Measurements from ENCODE around the gene PARL. TPM values are rescaled to one million over a fixed set of nuclear protein-coding genes. Genes with fewer than 3 reads are reported as not detected.
A peak's percentile ranks its signal among the peaks of the same experiment; 100 is the strongest.

PARL gene
- total and polyA plus RNA-seq, 2 of the 13 experiments (the other 11 are each of a cell fraction or from before 2014, with no cell fraction given) = 46.3 to 58.6 TPM

DNA sequence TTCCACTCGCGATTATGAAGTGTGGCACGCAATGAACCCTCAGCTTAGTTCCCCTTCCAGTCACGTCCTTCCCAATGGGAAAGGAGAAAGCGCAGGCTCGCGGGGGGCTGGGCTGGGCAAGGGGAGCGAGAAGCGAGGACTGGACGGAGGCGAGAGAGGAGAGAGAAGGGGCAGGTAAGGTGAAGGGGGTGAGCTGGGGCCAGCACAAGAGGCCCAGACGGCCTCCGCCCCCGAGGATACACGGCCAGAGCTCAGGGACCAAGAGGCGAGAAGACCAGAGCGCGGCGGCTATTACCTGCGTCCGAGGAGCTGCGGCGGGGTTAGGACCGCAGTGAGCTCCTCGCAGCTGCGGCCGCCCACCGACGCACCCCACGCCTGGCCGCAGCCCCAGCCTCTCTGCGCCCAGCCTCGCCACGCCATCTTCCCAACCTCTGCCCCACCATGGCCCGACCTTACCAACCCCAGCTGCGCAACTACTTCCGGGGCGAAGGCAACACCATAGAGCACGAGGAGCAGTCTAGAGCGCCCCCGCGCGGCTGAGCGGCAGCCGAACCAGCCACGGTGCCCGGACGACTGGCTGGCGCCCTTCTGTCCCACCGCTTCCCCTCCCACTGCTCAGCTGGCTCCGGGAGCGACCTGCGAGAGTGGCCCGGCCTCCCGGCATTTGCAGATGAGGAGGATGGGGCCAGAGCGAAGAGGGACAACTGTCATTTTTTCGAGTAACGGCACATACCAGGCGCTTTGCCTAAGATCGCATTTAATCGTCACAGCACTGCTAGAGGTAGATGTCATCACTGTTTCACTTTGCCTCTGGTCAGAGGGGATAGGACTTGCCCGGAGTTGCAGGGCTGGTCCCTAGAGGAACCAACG lies at the start of gene PARL (continued):
- TF ChIP-seq, protein P1, sequence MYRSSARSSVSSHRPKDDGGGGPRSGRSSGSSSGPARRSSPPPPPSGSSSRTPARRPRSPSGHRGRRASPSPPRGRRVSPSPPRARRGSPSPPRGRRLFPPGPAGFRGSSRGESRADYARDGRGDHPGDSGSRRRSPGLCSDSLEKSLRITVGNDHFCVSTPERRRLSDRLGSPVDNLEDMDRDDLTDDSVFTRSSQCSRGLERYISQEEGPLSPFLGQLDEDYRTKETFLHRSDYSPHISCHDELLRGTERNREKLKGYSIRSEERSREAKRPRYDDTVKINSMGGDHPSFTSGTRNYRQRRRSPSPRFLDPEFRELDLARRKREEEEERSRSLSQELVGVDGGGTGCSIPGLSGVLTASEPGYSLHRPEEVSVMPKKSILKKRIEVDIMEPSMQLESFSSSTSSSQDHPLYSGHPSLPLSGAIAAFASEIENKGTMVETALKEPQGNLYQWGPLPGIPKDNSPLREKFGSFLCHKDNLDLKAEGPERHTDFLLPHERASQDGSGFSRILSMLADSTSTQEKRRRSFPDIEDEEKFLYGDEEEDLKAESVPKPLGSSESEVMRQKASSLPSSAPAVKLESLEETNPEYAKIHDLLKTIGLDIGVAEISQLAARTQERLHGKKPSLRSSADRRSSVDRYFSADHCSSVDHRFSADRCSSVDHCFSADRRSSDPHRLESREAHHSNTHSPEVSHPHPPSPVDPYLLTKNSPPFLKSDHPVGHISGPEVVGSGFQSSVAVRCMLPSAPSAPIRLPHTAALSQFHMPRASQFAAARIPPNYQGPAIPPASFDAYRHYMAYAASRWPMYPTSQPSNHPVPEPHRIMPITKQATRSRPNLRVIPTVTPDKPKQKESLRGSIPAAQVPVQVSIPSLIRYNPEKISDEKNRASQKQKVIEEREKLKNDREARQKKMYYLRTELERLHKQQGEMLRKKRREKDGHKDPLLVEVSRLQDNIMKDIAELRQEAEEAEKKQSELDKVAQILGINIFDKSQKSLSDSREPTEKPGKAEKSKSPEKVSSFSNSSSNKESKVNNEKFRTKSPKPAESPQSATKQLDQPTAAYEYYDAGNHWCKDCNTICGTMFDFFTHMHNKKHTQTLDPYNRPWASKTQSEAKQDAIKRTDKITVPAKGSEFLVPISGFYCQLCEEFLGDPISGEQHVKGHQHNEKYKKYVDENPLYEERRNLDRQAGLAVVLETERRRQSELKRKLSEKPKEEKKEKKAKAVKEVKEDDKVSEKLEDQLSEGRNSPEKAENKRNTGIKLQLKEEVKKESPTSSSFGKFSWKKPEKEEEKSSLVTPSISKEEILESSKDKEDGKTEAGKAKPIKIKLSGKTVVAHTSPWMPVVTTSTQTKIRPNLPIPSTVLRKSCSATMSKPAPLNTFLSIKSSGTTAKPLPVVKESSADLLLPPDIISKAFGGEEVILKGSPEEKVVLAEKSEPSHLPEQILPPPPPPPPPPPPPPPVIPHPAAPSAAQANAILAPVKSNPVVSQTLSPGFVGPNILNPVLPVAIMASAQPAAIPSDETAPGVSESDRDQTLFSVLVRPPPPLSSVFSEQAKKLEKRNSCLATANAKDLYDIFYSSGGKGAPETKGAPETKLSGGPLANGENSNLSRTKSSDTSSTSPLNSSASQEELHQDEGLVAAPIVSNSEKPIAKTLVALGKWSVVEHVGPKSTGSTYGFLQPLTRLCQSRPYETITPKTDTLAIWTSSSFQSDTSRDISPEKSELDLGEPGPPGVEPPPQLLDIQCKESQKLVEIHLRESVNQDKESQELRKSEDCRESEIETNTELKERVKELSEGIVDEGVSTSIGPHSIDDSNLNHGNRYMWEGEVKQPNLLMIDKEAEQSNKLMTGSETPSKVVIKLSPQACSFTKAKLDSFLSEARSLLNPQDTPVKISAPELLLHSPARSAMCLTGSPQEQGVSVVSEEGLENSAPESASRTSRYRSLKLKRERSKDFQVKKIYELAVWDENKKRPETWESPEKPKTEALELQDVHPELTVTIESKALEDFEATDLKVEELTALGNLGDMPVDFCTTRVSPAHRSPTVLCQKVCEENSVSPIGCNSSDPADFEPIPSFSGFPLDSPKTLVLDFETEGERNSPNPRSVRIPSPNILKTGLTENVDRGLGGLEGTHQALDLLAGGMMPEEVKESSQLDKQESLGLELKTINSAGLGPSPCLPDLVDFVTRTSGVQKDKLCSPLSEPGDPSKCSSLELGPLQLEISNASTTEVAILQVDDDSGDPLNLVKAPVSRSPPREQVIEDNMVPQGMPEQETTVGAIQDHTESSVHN (CRISPR knock-in tag; IDR thresholded peaks at IDR 0.05) = no peak; the same call in 1 of the 2 replicates
- TF ChIP-seq SAFB2 (CRISPR knock-in tag; IDR thresholded peaks at IDR 0.05; ENCODE audit: borderline replicate concordance, low read depth) (peak; percentile 95), ZNF605 (CRISPR knock-in tag; IDR thresholded peaks at IDR 0.05) (peak; percentile 51; the same call in 1 of the 2 replicates), ZNF124 (CRISPR knock-in tag; IDR thresholded peaks at IDR 0.05) (peak; percentile 82; the same call in 1 of the 2 replicates), RAD51 (IDR thresholded peaks at IDR 0.05; ENCODE audit: borderline replicate concordance) (no peak), NFIC (IDR thresholded peaks at IDR 0.05; ENCODE audit: low read length) (no peak), CBX2 (IDR thresholded peaks at IDR 0.05; ENCODE audit: low read depth, low read length) (no peak), CBX2 (CRISPR knock-in tag; IDR thresholded peaks at IDR 0.05; ENCODE audit: low read depth) (no peak), RELA (CRISPR knock-in tag; IDR thresholded peaks at IDR 0.05) (peak; percentile 34; the same call in 1 of the 2 replicates)
- TF ChIP-seq, protein P2, sequence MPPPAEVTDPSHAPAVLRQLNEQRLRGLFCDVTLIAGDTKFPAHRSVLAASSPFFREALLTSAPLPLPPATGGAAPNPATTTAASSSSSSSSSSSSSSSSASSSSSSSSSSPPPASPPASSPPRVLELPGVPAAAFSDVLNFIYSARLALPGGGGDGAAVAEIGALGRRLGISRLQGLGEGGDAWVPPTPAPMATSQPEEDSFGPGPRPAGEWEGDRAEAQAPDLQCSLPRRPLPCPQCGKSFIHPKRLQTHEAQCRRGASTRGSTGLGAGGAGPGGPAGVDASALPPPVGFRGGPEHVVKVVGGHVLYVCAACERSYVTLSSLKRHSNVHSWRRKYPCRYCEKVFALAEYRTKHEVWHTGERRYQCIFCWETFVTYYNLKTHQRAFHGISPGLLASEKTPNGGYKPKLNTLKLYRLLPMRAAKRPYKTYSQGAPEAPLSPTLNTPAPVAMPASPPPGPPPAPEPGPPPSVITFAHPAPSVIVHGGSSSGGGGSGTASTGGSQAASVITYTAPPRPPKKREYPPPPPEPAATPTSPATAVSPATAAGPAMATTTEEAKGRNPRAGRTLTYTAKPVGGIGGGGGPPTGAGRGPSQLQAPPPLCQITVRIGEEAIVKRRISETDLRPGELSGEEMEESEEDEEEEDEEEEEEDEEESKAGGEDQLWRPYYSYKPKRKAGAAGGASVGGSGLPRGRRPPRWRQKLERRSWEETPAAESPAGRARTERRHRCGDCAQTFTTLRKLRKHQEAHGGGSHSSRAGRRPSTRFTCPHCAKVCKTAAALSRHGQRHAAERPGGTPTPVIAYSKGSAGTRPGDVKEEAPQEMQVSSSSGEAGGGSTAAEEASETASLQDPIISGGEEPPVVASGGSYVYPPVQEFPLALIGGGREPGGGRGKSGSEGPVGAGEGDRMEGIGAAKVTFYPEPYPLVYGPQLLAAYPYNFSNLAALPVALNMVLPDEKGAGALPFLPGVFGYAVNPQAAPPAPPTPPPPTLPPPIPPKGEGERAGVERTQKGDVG (CRISPR knock-in tag; IDR thresholded peaks at IDR 0.05; ENCODE audit: borderline replicate concordance) = peak; percentile 76; the same call in 1 of the 2 replicates
- TF ChIP-seq, protein P3, sequence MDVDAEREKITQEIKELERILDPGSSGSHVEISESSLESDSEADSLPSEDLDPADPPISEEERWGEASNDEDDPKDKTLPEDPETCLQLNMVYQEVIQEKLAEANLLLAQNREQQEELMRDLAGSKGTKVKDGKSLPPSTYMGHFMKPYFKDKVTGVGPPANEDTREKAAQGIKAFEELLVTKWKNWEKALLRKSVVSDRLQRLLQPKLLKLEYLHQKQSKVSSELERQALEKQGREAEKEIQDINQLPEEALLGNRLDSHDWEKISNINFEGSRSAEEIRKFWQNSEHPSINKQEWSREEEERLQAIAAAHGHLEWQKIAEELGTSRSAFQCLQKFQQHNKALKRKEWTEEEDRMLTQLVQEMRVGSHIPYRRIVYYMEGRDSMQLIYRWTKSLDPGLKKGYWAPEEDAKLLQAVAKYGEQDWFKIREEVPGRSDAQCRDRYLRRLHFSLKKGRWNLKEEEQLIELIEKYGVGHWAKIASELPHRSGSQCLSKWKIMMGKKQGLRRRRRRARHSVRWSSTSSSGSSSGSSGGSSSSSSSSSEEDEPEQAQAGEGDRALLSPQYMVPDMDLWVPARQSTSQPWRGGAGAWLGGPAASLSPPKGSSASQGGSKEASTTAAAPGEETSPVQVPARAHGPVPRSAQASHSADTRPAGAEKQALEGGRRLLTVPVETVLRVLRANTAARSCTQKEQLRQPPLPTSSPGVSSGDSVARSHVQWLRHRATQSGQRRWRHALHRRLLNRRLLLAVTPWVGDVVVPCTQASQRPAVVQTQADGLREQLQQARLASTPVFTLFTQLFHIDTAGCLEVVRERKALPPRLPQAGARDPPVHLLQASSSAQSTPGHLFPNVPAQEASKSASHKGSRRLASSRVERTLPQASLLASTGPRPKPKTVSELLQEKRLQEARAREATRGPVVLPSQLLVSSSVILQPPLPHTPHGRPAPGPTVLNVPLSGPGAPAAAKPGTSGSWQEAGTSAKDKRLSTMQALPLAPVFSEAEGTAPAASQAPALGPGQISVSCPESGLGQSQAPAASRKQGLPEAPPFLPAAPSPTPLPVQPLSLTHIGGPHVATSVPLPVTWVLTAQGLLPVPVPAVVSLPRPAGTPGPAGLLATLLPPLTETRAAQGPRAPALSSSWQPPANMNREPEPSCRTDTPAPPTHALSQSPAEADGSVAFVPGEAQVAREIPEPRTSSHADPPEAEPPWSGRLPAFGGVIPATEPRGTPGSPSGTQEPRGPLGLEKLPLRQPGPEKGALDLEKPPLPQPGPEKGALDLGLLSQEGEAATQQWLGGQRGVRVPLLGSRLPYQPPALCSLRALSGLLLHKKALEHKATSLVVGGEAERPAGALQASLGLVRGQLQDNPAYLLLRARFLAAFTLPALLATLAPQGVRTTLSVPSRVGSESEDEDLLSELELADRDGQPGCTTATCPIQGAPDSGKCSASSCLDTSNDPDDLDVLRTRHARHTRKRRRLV (CRISPR knock-in tag; IDR thresholded peaks at IDR 0.05) = 0 out of 2 replicates have a peak, but pooled peaks have one; percentile 50

All from HepG2 (cell line).